HUES48 (cell line): ENCODE data around the gene MRPL19.

Experiments used
- H3K27ac ChIP-seq: one replicate; pipeline ENCODE4 v1.7.0; 2013; ENCODE audit warnings: low read depth, low read length, inconsistent platforms
- H3K27me3 ChIP-seq: 2 replicates; pipeline ENCODE4 v1.6.1; 2013; ENCODE audit warnings: mild to moderate bottlenecking, low read length; ENCODE audit not compliant: control insufficient read depth, insufficient read depth
- H3K36me3 ChIP-seq: 2 replicates; pipeline ENCODE4 v1.6.1; 2013; ENCODE audit warnings: low read length; ENCODE audit not compliant: control insufficient read depth, insufficient read depth
- H3K4me1 ChIP-seq: 2 replicates; pipeline ENCODE4 v1.6.1; 2013; ENCODE audit warnings: mild to moderate bottlenecking, low read length; ENCODE audit not compliant: control insufficient read depth, insufficient read depth
- H3K4me3 ChIP-seq: 2 replicates; pipeline ENCODE4 v1.5.1; 2013; ENCODE audit warnings: mild to moderate bottlenecking, low read depth, low read length
- H3K9ac ChIP-seq: 2 replicates; pipeline ENCODE4 v1.6.1; 2013; ENCODE audit warnings: mild to moderate bottlenecking, low read depth, low read length, moderate library complexity
- H3K9me3 ChIP-seq: 2 replicates; pipeline ENCODE4 v1.6.1; 2013; ENCODE audit warnings: low read length; ENCODE audit not compliant: control insufficient read depth, insufficient read depth

The MRPL19 gene

GRCh38 chr2:75641587-75641986, 5.0 kb upstream of the MRPL19 start:
- Histone ChIP-seq H3K9ac (no peak overlapping the region), H3K36me3 (no peaks in the 10 kb centered on the region), H3K4me3 (no peak overlapping the region), H3K27ac (no peak overlapping the region), H3K9me3 (no peaks in the 10 kb centered on the region), H3K27me3 (no peaks in the 10 kb centered on the region), H3K4me1 (no peaks in the 10 kb centered on the region)

- no peak overlapping the region for H3K27ac ChIP-seq
- H3K4me1 ChIP-seq = no peaks in the 10 kb centered on the region
- no peaks in the 10 kb centered on the region for H3K27me3 ChIP-seq
Measured at GRCh38 chr2:75643980-75644379, 2.6 kb upstream of the MRPL19 start.

GRCh38 chr2:75645643-75646042, 940 bp upstream of the MRPL19 start:
- Histone ChIP-seq H3K4me1 (no peaks in the 10 kb centered on the region), H3K27me3 (no peaks in the 10 kb centered on the region), H3K36me3 (peaks cover 25% of the 10 kb centered on the region), H3K27ac (no peak overlapping the region), H3K9ac (no peak overlapping the region), H3K9me3 (no peaks in the 10 kb centered on the region), H3K4me3 (no peak overlapping the region)

More at GRCh38 chr2:75643980-75644379, 2.6 kb upstream of the MRPL19 start:
- H3K9ac ChIP-seq = no peak overlapping the region
- H3K9me3 ChIP-seq = no peaks in the 10 kb centered on the region
- peaks cover 8% of the 10 kb centered on the region for H3K36me3 ChIP-seq
- no peak overlapping the region for H3K4me3 ChIP-seq

GRCh38 chr2:75646090-75646582, 447 bp upstream of the MRPL19 start:
- H3K36me3 ChIP-seq = peaks cover 30% of the 10 kb centered on the region
- no peaks in the 10 kb centered on the region for H3K27me3 ChIP-seq
- H3K4me3 ChIP-seq = peak overlapping the region; percentile 95
- no peaks in the 10 kb centered on the region for H3K9me3 ChIP-seq
- H3K27ac ChIP-seq = peak overlapping the region; percentile 76
- H3K4me1 ChIP-seq = no peaks in the 10 kb centered on the region
- peak overlapping the region; percentile 91 for H3K9ac ChIP-seq

- Histone ChIP-seq H3K9ac (peak overlapping the region; percentile 91; the same call in 1 of the 2 replicates), H3K27ac (no peak overlapping the region), H3K36me3 (peaks cover 46% of the 10 kb centered on the region), H3K4me1 (no peaks in the 10 kb centered on the region), H3K9me3 (no peaks in the 10 kb centered on the region), H3K4me3 (peak overlapping the region; percentile 95), H3K27me3 (no peaks in the 10 kb centered on the region)
Measured at GRCh38 chr2:75647771-75648170, 1.2 kb downstream of the MRPL19 start.

GRCh38 chr2:75654012-75654411, 7.4 kb downstream of the MRPL19 start:
- no peaks in the 10 kb centered on the region for H3K27me3 ChIP-seq
- no peak overlapping the region for H3K27ac ChIP-seq
- peaks cover 99% of the 10 kb centered on the region for H3K36me3 ChIP-seq
- no peaks in the 10 kb centered on the region for H3K4me1 ChIP-seq
- no peak overlapping the region for H3K9ac ChIP-seq
- H3K4me3 ChIP-seq = no peak overlapping the region
- no peaks in the 10 kb centered on the region for H3K9me3 ChIP-seq

- no peaks in the 10 kb centered on the region for H3K9me3 ChIP-seq
- H3K36me3 ChIP-seq = peaks cover 90% of the 10 kb centered on the region
- no peak overlapping the region for H3K4me3 ChIP-seq
- H3K4me1 ChIP-seq = peaks cover 5% of the 10 kb centered on the region; the same call in 1 of the 2 replicates
- H3K27ac ChIP-seq = no peak overlapping the region
- H3K9ac ChIP-seq = no peak overlapping the region
- H3K27me3 ChIP-seq = no peaks in the 10 kb centered on the region
Measured at GRCh38 chr2:75655861-75656260, 9.3 kb downstream of the MRPL19 start.

- Histone ChIP-seq H3K36me3 (peaks cover 88% of the 10 kb centered on the region), H3K4me3 (no peak overlapping the region), H3K27ac (no peak overlapping the region), H3K27me3 (no peaks in the 10 kb centered on the region), H3K9ac (no peak overlapping the region), H3K9me3 (no peaks in the 10 kb centered on the region), H3K4me1 (peaks cover 5% of the 10 kb centered on the region; the same call in 1 of the 2 replicates)
Measured at GRCh38 chr2:75656563-75656962, 10.0 kb downstream of the MRPL19 start.

GRCh38 chr2:75657798-75658197, 11.2 kb downstream of the MRPL19 start:
- H3K4me1 ChIP-seq = peaks cover 5% of the 10 kb centered on the region; the same call in 1 of the 2 replicates
- H3K36me3 ChIP-seq = peaks cover 88% of the 10 kb centered on the region
- no peaks in the 10 kb centered on the region for H3K27me3 ChIP-seq

GRCh38 chr2:75666911-75667310, 20.3 kb downstream of the MRPL19 start:
- H3K36me3 ChIP-seq = peaks cover 65% of the 10 kb centered on the region

More at GRCh38 chr2:75657798-75658197, 11.2 kb downstream of the MRPL19 start:
- Histone ChIP-seq H3K4me3 (no peak overlapping the region), H3K27ac (no peak overlapping the region), H3K9ac (no peak overlapping the region), H3K9me3 (no peaks in the 10 kb centered on the region)

GRCh38 chr2:75667884-75668283, 21.3 kb downstream of the MRPL19 start:
- Histone ChIP-seq H3K4me1 (peaks cover 22% of the 10 kb centered on the region), H3K36me3 (peaks cover 63% of the 10 kb centered on the region), H3K4me3 (no peak overlapping the region), H3K9ac (no peak overlapping the region), H3K9me3 (no peaks in the 10 kb centered on the region), H3K27me3 (no peaks in the 10 kb centered on the region), H3K27ac (no peak overlapping the region)

More at GRCh38 chr2:75666911-75667310, 20.3 kb downstream of the MRPL19 start:
- Histone ChIP-seq H3K9me3 (no peaks in the 10 kb centered on the region), H3K4me1 (peaks cover 22% of the 10 kb centered on the region), H3K27ac (no peak overlapping the region), H3K9ac (no peak overlapping the region), H3K27me3 (no peaks in the 10 kb centered on the region), H3K4me3 (0 out of 2 replicates have a peak overlapping the region, but pooled peaks have one; percentile 5)
